ENCODE results near the gene C19orf53. TPM values are rescaled to one million over a fixed set of nuclear protein-coding genes. Genes with fewer than 3 reads are reported as not detected.
A peak's percentile ranks its signal among the peaks of the same experiment; 100 is the strongest.

Gene C19orf53
- total and polyA plus RNA-seq, 2 of the 13 experiments (the other 11 are each of a cell fraction or from before 2014, with no cell fraction given): 129 to 130 TPM

- TF ChIP-seq TBL1XR1 (IDR thresholded peaks at IDR 0.05; ENCODE audit: borderline replicate concordance, low read length, partially characterized antibody) (peak; percentile 92), ZNF280B (CRISPR knock-in tag; IDR thresholded peaks at IDR 0.05; ENCODE audit: borderline replicate concordance) (peak; percentile 84; the same call in 1 of the 2 replicates), BCLAF1 (IDR thresholded peaks at IDR 0.05) (no peak), TGIF2 (CRISPR knock-in tag; IDR thresholded peaks at IDR 0.05) (peak; percentile 69; the same call in 1 of the 2 replicates), HOXD1 (CRISPR knock-in tag; IDR thresholded peaks at IDR 0.05) (no peak), ZNF235 (CRISPR knock-in tag; IDR thresholded peaks at IDR 0.05; ENCODE audit: borderline replicate concordance) (peak; percentile 50; the same call in 1 of the 2 replicates), ZNF263 (CRISPR knock-in tag; IDR thresholded peaks at IDR 0.05) (peak; percentile 97), ZNF530 (CRISPR knock-in tag; IDR thresholded peaks at IDR 0.05; ENCODE audit: low read depth) (no peak), ZNF782 (CRISPR knock-in tag; IDR thresholded peaks at IDR 0.05; ENCODE audit: borderline replicate concordance) (no peak; the same call in 1 of the 2 replicates), THAP8 (CRISPR knock-in tag; IDR thresholded peaks at IDR 0.05; ENCODE audit: borderline replicate concordance) (no peak), CSRNP2 (CRISPR knock-in tag; conservative IDR thresholded peaks at IDR 0.05; ENCODE audit: low read depth) (no peak), BCL6 (CRISPR knock-in tag; IDR thresholded peaks at IDR 0.05) (peak; percentile 42; the same call in 1 of the 2 replicates), POLR2AphosphoS2 (IDR thresholded peaks at IDR 0.05; ENCODE audit: low read depth, low read length) (0 out of 2 replicates have a peak, but pooled peaks have one; percentile 37), RXRA (CRISPR knock-in tag; IDR thresholded peaks at IDR 0.05) (peak; percentile 36), FOSL2 (CRISPR knock-in tag; IDR thresholded peaks at IDR 0.05) (peak; percentile 61; the same call in 1 of the 2 replicates), STAT5B (CRISPR knock-in tag; IDR thresholded peaks at IDR 0.05) (0 out of 2 replicates have a peak, but pooled peaks have one; percentile 54), GATA4 (IDR thresholded peaks at IDR 0.05; ENCODE audit: borderline replicate concordance, low read depth) (peak; percentile 48; the same call in 1 of the 2 replicates)
Measured at GRCh38 chr19:13774217-13775191, at the start of gene C19orf53 (continued).

Data from HepG2 (cell line).